AG09309 (cell line): ENCODE data around the gene PANK2.
"Not testable (repeated sequence)": the region's sequence is repeated elsewhere in the genome, so short reads cannot be mapped to it uniquely, and the experiment has no call there.

Source experiments
- DNase-seq: peaks from one replicate; pipeline ENCODE4 v3.0.0-alpha.2; 2010; ENCODE audit warnings: low read depth
- H3K4me3 ChIP-seq: 2 replicates; pipeline ENCODE4 v1.5.1; 2011; ENCODE audit warnings: mild to moderate bottlenecking, low read depth, low read length, moderate library complexity; ENCODE audit not compliant: control insufficient read depth
- CTCF ChIP-seq: IDR thresholded peaks from 2 replicates; pipeline ENCODE4 v1.5.1; 2011; ENCODE audit warnings: mild to moderate bottlenecking, low read depth, low read length, inconsistent platforms; ENCODE audit not compliant: insufficient read depth, control insufficient read depth; ENCODE audit errors: missing control alignments

The PANK2 gene

GRCh38 chr20:3932681-3933080 lies 43.5 kb downstream of the PANK2 start:
- no peak for DNase-seq
- peak overlapping the region; percentile 27 for H3K4me3 ChIP-seq
- TF ChIP-seq CTCF = no peak

GRCh38 chr20:3933218-3933617 lies 44.0 kb downstream of the PANK2 start:
- no peak overlapping the region for H3K4me3 ChIP-seq
- no peak for TF ChIP-seq CTCF
- DNase-seq = no peak

GRCh38 chr20:3934624-3935023 lies 45.4 kb downstream of the PANK2 start:
- H3K4me3 ChIP-seq = no peak overlapping the region
- TF ChIP-seq CTCF = no peak
- no peak for DNase-seq

GRCh38 chr20:3935295-3935955 lies 46.2 kb downstream of the PANK2 start:
- no peak for TF ChIP-seq CTCF
- no peak overlapping the region for H3K4me3 ChIP-seq
- DNase-seq = no peak

- DNase-seq = no peak
- TF ChIP-seq CTCF = no peak
- H3K4me3 ChIP-seq = no peak overlapping the region
These were observed 46.8 kb downstream of the PANK2 start for GRCh38 chr20:3935956-3936340.

GRCh38 chr20:3937618-3938017 lies 48.4 kb downstream of the PANK2 start:
- no peak overlapping the region for H3K4me3 ChIP-seq
- no peak for DNase-seq
- TF ChIP-seq CTCF = no peak

GRCh38 chr20:3940905-3941304 lies 51.7 kb downstream of the PANK2 start:
- no peak overlapping the region for H3K4me3 ChIP-seq
- no peak for DNase-seq
- TF ChIP-seq CTCF = no peak

GRCh38 chr20:3946666-3947065 lies 57.5 kb downstream of the PANK2 start:
- not testable (repeated sequence) for H3K4me3 ChIP-seq, DNase-seq
